HG02610 (cell line): Measurements from ENCODE around the gene C1orf115.
A peak's percentile ranks its signal among the peaks of the same experiment; 100 is the strongest.
"Not testable (repeated sequence)": the region's sequence is repeated elsewhere in the genome, so short reads cannot be mapped to it uniquely, and the experiment has no call there.

ENCODE experiments used
- ATAC-seq: cut with Tn5 transposase; IDR thresholded peaks from one replicate; pipeline ENCODE4 v1.9.1; 2021; ENCODE audit warnings: mild to moderate bottlenecking, moderate library complexity; ENCODE audit not compliant: unreplicated experiment

Gene C1orf115, protein sequence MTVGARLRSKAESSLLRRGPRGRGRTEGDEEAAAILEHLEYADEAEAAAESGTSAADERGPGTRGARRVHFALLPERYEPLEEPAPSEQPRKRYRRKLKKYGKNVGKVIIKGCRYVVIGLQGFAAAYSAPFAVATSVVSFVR

DNA sequence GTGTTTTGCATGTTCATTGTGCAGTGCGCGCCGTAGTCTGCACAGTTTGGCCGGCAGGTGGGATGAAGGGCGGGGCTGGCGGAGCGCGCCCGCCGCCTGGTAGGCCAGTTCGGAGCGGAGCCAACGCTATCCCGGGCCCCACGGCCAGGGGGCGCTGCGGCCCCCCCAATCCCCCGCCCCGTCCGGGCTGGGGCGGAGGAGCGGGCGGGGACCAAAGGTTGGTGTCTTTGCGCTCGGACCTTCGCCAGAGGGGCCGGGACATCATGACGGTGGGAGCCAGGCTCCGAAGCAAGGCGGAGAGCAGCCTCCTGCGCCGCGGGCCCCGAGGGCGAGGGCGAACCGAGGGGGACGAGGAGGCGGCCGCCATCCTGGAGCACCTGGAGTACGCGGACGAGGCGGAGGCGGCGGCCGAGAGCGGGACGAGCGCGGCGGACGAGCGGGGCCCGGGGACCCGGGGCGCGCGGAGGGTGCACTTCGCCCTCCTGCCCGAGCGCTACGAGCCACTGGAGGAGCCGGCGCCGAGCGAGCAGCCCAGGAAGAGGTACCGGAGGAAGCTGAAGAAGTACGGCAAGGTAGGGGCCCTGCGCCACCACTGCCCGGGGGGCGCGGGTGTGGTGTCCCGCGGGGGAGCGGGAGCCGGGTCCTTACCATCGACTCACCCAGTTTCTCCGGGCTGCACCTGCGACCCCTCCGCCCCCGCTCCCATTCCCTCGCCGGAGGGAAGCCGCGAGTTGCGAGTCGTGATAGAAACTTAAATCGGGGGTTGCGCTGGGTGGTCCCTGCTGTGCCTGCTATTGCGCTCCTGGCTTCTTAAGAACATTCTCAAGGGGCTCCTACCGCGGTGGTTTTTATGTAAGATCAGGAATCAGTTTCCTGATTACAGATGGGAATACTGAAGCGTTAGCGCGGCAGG is at the start of gene C1orf115:
Gene C1orf115 (plus strand): TSS at position 224 of the 913 bp plus-strand sequence. CDS start 40 bp downstream, at position 264.
- peak; percentile 88 for ATAC-seq

- ATAC-seq: no peak
Observed at GRCh38 chr1:220642285-220642684, 47.9 kb upstream of the C1orf115 start.

DNA sequence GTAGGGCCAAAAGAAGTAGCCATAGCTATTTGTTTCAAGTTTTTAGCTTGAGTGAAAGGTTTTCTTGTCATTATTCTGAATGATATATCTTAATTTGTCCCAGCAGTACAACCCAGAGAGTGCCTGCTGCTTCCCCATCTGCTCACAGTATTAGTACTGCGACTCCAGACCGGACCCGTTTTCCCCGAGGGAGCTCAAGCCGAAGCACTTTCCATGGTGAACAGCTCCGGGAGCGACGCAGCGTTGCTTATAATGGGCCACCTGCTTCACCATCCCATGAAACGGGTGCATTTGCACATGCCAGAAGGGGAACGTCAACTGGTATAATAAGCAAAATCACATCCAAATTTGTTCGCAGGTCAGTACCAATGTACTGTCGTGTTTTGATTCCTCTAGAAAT is 37.2 kb upstream of the C1orf115 start:
- ATAC-seq: no peak

GRCh38 chr1:220655509-220655908 is 34.7 kb upstream of the C1orf115 start:
- ATAC-seq: peak; percentile 88

DNA sequence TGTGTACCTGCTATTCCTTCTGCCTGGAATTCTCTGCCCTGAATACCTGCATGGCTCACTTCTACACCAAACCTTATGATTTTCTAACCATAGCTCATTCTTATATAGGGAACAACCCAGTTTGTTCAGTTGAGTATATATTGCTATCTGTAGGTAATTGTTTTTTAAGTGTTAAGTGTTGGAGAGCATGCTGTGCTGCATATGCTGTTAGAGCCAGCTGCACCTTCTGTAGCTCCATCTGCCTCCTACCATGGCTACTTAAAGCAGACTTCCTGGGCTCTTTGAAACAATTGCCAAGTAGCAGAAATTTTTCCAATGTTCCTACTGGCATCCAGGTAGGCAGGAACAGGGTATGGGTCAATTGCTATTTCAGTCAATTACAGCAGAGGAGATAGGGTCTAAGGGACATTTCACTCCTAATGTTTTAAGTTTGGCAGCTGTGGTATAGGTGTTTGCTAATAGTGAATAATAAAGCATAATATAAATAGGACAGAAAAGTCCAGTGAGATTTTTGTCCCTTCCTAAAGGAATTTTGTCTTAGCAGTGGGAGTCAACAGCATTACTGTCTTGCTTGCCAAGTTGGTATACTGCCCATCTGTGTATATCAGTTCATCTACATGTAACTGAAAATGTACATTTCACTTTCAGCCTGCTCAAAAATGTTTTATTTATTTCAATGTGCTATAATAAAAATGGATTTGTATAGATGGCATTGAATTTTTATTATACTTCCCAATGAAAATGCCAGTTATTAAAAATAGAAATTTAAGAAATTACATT is 34.0 kb upstream of the C1orf115 start:
- peak; percentile 26 for ATAC-seq

- no peak for ATAC-seq
Observed at GRCh38 chr1:220666349-220666748, 23.8 kb upstream of the C1orf115 start.

DNA sequence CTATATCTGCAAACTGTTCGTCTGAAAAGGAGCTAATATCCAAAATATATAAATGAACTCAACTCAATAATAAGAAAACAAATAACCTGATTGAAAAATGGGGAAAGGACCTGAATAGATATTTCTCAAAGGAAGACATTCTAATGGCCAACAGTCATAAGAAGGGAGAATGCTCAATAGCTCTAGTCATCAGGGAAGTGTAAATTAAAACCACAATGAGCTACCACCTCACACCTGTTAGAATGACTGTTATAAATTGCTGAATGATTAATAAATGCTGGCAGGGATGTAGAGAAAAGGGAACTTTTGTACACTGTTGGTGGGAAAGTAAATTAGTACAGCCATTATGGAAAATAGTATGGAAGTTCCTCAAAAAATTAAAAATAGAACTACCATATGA is 21.2 kb upstream of the C1orf115 start:
- ATAC-seq: no peak

DNA sequence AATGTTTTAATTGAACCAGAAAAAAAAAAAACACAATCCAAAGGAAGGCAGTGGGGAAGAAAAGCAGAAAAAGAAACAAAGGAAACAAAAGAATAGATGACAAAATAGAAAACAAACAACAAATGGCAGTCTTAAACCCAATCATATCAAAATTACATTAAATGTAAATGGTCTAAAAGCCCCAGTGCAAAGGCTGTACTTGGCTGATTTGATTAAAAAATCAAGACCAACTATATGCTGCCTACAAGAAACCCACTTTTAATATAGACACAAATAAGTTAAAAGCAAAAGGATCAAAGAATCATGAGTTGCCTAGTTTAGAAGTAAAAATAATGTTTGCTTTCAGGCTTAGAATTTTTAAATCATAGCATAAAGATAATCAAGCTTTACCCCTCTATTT is 19.8 kb upstream of the C1orf115 start:
- ATAC-seq: no peak

- no peak for ATAC-seq
Observed at GRCh38 chr1:220673921-220674320, 16.2 kb upstream of the C1orf115 start.

GRCh38 chr1:220677251-220677650 is 12.9 kb upstream of the C1orf115 start:
- ATAC-seq: no peak

DNA sequence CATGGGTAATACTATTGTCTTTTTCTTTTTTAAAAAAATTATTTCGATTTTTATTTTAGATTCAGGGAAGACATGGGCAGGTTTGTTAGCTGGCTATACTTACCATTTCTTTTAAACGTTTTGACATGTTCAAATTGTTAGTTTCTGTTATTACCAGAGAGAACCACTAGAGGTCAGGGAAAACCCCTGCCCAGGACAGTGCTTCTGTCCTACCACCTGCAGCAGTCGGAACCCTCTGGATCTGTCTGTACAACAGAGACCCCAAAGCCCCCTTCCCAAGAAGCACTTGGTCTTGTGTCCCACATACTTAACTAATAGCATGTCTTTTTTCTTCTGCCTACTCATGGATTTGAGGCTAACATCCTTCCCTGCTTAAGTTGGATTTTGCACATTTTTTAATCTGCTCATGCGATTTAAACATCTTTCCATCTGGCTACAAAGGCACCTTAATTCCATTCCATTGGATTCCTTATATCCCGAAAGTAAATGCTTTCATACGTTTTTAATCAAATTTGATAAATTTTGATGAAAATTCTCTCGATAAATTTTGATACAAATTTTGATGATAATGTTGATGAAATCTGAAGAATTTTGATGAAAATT is 10.0 kb upstream of the C1orf115 start:
- ATAC-seq: peak; percentile 94

DNA sequence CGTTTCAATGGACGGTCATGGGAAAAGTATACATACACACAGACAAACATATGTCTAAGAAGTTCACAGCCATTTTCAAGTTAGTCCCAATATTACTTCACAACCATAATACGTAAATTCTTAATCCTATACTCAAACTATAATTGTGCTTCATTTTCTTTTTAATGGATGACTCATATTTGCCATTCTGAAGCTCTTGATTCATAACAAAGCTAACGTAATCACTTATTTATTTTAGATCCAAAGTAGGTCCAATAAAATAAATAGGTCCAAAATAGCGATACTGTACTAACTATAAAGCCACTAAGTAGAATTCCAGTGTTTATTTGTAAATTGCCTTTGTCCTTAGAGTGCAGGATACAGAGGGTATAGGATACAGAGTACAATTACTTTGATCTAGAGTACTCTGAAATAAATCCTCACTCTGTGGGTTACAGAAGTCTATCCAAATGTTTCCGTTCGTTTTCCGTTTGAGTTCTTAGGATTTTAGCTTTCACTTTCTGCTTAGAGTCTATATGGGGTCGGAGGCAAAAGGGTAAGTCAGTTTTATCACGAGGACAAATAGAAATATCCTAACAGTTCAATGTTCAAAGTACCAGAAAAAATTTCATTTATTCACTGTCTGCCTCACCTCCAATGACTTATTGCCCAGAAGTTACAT is 8.8 kb upstream of the C1orf115 start:
- ATAC-seq: no peak

DNA sequence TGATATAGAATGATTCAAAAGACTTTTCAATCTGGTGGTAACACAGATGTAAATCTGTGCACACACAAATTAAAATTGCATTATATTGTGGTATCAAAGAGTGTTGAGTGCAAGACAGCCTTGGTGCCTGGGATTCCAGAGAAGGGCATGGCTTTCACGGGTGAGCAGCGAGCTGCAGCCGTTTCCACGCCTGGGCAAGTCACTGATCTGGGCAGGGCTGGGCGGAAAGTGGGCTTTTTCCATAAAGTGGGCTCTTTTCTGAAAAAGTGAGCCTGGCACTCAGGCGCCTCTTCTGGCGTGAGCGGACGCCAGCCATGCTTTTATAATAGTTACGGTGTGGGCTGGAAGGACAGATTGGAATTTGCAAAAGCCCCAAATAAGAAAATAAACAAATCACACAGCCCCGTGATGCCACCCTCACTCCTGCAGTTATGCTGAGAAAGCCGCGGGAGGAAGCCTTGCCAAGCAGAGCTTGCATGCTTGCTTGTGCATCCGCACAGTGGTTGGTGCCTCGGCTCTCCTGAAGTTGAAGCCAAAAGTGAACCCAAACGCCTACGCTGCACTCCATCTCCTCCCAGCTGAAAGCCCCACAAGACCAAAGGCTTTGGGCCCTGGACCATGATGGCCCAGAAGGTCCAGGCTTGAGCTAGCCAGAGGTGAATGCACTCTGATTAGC is 7.1 kb upstream of the C1orf115 start:
- ATAC-seq: no peak

DNA sequence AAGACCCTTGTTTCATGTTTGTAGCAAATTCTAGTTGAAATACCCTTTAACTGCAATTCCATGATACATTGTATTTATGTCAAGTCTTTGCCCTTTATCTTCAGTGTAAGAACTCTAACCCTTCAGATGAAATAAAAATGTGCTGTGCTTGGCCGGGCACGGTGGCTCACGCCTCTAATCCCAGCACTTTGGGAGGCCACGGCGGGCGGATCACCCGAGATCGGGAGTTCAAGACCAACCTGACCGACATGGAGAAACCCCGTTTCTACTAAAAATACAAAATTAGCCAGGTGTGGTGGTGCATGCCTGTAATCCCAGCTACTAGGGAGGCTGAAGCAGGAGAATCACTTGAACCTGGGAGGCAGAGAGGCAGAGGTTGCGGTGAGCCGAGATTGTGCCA is 6.4 kb upstream of the C1orf115 start:
- not testable (repeated sequence) for ATAC-seq

DNA sequence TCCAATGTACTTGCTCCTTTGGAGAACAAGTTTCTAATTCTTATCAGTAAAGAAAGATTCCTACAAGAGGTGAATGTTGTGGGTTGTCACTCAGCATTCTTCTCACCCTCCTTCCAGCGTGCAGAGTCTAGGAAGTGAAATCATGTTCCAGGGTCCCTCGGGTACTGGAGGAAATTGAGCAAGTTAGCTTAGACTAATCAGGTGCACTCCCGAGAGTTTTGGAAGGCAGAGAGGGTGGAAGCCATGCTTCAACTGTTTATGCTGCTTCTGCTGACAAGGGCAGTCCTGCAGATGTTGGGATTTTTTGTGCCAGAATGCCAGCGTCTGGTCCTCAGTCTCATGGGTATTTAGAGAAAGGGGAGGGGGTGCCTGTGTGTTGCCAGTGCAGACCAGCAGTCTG is 5.3 kb upstream of the C1orf115 start:
- ATAC-seq: no peak

GRCh38 chr1:220685879-220686278 is 4.3 kb upstream of the C1orf115 start:
- ATAC-seq: no peak

GRCh38 chr1:220687809-220688208 is 2.4 kb upstream of the C1orf115 start:
- ATAC-seq: no peak

GRCh38 chr1:220689666-220690065 is 497 bp upstream of the C1orf115 start:
- no peak for ATAC-seq

DNA sequence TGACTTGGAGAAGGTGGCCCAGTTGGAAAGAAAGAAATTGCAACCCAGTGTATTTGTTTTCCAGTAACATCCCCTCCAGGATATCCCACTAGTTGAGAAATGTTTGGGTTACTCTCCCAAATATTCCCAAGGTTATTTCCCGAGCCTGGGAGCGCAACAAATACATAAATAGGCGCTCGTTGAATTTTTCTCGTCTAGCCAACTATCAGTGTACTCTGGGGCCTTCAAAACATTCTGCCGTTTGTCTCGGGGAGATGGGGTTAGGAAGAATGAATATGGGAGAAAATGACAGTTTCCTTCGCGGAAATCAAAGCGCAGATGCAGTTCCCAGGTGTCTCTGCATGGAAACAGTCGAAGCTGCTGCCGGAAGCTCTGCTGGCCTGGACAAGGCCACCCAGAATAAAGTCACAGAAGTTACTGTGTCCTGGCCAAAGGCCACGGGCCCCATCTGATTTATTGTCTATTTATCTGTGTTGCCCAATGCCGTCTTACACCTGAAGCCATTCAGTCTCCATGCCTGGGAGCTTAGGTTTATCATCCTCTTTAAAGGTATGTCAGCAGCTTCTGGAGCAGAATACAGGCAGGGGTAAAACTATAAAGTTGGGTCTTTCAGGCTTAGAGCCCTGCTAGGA is 1.0 kb downstream of the C1orf115 start:
- ATAC-seq: no peak
